NB4 (cell line): ENCODE data around the gene SLC52A3.

Source experiments
- DNase-seq: peaks from one replicate; pipeline ENCODE4 v3.0.0; 2010; ENCODE audit warnings: low read depth
- H3K4me3 ChIP-seq: one replicate; pipeline ENCODE4 v1.5.1; 2011; ENCODE audit warnings: mild to moderate bottlenecking, low read depth, low read length, moderate library complexity
- CTCF ChIP-seq: IDR thresholded peaks from one replicate; pipeline ENCODE4 v1.5.1; 2012; ENCODE audit warnings: low read depth, low read length
- MAX ChIP-seq: IDR thresholded peaks from 2 replicates; pipeline ENCODE4 v1.6.1; 2011; ENCODE audit warnings: low read depth, low read length
- MYC ChIP-seq: IDR thresholded peaks from 2 replicates; pipeline ENCODE4 v1.6.1; 2011; ENCODE audit warnings: low read depth, low read length
- POLR2A ChIP-seq: IDR thresholded peaks from 2 replicates; pipeline ENCODE4 v1.6.1; 2011; ENCODE audit warnings: mild to moderate bottlenecking; ENCODE audit not compliant: insufficient read length; ENCODE audit errors: extremely low read depth

SLC52A3 gene

GRCh38 chr20:723756-724155, 44.5 kb downstream of the SLC52A3 start:
- H3K4me3 ChIP-seq = no peak overlapping the region
- no peak for TF ChIP-seq MYC
- no peak for TF ChIP-seq MAX
- no peak for TF ChIP-seq POLR2A
- TF ChIP-seq CTCF = no peak
- DNase-seq = no peak

- TF ChIP-seq CTCF (no peak), POLR2A (no peak), MYC (no peak), MAX (no peak)
These were observed 45.3 kb downstream of the SLC52A3 start for GRCh38 chr20:722822-723644.

DNA sequence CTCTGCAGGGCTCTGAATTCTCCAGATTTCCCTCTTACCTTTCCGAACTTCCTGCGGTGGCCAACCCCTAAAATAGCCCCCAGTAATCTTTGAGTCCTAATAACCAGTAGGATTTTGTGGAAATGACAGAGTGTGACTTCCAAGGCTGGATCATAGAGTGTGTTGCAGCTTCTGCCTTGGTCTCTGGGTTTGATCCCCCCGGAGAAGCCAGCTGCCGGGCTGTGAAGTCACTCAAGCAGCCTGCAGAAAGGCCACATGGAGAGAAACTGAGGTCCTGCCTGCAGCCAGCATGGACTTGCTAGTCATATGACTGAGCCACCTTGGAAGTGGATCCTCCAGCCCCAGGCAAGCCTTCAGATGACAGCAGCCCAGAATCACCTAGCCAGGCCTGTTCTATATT, 46.4 kb downstream of the SLC52A3 start:
- TF ChIP-seq CTCF (no peak), MAX (no peak), MYC (no peak), POLR2A (no peak)
- no peak overlapping the region for H3K4me3 ChIP-seq
- DNase-seq = no peak

More at GRCh38 chr20:722822-723644, 45.3 kb downstream of the SLC52A3 start:
- no peak overlapping the region for H3K4me3 ChIP-seq
- DNase-seq = no peak

GRCh38 chr20:719816-720215, 48.5 kb downstream of the SLC52A3 start:
- H3K4me3 ChIP-seq = no peak overlapping the region
- TF ChIP-seq CTCF (no peak), MAX (no peak), POLR2A (no peak), MYC (no peak)
- no peak for DNase-seq

DNA sequence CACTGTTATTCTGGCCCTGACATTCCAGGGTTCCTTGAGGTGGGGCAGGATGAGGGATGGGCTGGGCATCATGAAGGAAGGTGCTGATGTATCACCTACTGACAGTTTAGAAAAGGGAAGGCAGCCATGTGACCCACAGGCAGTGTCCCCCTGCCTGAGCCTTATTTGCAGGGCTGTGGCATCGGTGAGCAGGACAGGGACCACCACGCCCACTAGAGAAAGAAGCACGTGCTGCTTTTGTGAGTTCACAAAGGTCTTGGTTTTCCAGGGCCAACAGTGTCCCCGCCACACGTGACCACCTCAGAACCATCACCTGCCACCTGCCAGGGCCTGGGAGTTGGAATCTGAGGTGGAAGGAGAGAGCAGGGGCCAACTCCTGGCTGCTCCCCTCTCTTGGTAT, 49.2 kb downstream of the SLC52A3 start:
- DNase-seq = no peak
- TF ChIP-seq MYC = no peak
- no peak for TF ChIP-seq POLR2A
- H3K4me3 ChIP-seq = no peak overlapping the region

- no peak overlapping the region for H3K4me3 ChIP-seq
- TF ChIP-seq MAX (no peak), CTCF (no peak), MYC (no peak), POLR2A (no peak)
- DNase-seq = no peak
These were observed 50.5 kb downstream of the SLC52A3 start for GRCh38 chr20:717832-718231.
